GM12874 (cell line): ENCODE measurements around the gene HSF4.

Source experiments
- TF ChIP-seq, protein P1 (sequence below): IDR thresholded peaks from 2 replicates; pipeline ENCODE4 v1.5.1; 2011; ENCODE audit warnings: low read depth, mild to moderate bottlenecking, control low read depth, low read length, moderate library complexity; ENCODE audit not compliant: insufficient read depth

The HSF4 gene

DNA sequence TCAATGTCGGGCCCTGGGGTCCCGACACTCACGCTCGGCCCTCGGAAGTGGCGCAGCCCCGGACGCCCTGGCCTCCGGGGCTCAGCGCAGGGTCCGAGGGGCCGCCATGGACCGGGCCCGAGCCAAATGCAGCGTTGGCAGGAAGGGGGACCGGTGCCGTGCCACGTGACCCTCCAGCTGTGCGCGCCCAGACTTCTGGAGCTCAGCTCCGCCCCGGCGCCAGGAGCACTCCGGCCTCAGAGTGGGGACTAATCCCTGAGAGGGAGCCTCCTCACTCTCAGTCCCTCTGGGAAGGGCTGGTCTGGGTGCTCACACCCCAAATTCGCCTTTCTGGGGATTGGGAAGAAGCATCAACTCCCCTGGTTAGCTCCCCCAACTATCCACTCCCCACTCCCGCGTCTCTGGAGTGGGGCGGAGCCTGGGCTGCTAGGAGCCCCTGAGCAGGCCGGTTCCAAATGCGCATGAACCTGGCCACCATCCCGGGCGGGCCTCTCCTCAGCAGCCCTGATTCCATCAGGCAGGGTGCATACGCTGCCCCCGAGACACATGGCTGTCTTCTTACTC lies 13.6 kb upstream of the HSF4 start, which contains the start of gene B3GNT9:
B3GNT9 (minus strand) TSS at position 166 of the 564 bp plus-strand sequence. CDS start 513 bp downstream, outside the sequence.
- TF ChIP-seq, protein P1, sequence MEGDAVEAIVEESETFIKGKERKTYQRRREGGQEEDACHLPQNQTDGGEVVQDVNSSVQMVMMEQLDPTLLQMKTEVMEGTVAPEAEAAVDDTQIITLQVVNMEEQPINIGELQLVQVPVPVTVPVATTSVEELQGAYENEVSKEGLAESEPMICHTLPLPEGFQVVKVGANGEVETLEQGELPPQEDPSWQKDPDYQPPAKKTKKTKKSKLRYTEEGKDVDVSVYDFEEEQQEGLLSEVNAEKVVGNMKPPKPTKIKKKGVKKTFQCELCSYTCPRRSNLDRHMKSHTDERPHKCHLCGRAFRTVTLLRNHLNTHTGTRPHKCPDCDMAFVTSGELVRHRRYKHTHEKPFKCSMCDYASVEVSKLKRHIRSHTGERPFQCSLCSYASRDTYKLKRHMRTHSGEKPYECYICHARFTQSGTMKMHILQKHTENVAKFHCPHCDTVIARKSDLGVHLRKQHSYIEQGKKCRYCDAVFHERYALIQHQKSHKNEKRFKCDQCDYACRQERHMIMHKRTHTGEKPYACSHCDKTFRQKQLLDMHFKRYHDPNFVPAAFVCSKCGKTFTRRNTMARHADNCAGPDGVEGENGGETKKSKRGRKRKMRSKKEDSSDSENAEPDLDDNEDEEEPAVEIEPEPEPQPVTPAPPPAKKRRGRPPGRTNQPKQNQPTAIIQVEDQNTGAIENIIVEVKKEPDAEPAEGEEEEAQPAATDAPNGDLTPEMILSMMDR: no peak

DNA sequence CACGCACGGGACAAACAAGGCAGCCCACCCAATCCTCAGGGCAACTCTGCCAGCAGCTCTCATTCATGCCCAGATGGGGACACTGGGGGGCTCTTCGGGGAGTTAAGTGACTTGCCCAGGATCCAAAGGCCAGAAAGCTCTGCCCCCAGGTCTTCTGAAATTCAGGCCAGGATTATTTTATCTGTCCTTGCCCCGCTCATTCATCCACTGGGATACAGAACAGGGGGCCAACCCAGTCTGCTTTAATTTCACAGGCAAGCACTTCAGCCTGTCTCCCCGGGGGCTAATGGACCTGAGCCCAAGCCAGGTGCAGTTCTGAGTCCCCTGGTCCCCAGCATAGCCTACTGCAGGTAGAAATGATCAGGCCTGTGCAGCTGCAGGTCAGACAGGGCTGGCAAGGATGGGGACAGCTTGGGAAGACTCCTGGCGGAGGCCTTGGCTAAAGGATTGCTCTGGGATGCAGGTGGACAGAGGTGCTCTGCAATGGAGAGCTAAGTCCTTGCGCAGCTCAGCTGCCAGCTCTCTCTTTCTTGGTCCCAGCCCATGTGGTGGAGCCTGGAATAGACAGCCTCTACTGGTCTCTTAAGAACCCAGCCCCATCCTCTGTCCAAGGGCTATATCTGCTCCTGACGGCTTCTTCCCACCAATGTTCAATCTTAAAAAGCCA lies 13.0 kb upstream of the HSF4 start:
- TF ChIP-seq, protein P1: 0 out of 2 replicates have a peak, but pooled peaks have one; percentile 7

DNA sequence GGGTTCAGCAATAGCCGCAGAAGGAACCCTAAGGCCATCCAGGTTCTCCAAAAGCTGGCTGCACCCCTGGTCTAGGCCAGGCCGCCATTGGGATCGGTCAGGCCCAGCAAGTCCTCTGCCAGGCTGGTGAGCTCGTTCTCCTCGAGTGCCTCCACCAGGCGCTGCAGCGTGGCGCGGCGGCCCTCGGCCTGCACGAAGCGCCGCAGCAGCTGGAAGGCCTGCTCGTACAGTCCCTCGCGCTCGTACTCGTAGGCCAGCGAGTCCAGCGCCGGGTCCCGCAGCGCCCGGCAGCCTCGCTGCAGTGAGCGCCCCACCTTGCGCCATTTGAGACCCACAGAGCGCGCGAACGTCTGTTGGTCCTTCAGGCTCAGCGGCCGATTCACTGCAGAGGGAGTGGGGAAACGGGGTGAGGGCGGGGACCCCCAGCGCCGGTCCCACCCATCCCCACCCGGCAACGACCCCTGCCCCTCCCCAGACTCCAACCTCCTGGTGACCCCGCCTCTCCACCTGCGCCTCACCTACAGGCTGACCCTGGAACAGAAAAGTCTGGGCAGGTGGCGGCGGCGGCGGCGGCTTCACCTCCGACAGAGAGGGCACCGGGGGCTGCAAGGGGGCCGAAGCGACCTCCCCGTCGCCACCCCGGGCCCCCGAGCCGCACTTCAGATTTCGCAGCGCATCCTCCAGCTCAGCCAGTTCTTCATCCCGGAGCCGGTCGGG lies 9.8 kb upstream of the HSF4 start:
- TF ChIP-seq, protein P1: no peak

DNA sequence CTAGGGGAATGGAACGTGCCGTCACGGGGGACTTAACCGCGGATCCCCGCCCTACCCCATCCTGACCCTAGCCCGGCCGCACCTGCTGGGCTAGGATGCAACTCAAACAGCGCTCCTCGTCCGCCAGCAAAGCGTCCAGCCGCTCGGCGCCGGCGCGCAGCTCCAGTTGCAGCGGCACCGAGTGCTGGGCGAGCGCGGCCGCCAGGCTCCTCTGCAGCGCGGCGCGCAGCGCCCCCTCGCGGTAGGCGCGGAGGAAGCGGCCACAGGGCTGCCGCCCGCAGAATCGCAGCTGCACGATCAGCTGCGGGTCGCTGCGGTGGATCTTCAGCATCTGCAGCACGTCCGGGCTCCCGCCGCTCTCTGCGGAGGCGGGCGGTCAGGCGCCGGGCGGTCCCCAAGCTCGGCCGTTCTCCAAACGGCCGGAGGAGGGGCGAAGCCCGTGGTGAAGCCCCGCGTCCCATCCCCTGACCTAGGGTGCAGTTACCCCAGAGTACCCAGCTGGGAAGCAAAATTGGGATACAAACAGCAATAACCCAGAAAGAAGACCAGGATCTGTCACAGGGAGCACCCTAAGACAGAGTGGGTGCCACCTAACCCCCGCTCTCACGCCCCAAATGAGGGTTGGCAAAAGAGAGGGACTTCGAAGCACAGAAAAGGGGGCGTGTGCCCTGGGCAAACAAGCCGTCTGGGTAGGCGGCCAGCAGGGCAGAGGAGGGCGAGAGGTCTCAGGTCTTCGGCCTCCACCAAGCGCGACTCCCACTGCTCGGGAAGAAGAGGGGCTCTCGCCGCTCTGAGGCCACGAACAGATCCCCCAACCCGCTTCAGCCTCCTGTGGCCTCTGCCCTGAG lies 9.0 kb upstream of the HSF4 start:
- TF ChIP-seq, protein P1: peak; percentile 99

DNA sequence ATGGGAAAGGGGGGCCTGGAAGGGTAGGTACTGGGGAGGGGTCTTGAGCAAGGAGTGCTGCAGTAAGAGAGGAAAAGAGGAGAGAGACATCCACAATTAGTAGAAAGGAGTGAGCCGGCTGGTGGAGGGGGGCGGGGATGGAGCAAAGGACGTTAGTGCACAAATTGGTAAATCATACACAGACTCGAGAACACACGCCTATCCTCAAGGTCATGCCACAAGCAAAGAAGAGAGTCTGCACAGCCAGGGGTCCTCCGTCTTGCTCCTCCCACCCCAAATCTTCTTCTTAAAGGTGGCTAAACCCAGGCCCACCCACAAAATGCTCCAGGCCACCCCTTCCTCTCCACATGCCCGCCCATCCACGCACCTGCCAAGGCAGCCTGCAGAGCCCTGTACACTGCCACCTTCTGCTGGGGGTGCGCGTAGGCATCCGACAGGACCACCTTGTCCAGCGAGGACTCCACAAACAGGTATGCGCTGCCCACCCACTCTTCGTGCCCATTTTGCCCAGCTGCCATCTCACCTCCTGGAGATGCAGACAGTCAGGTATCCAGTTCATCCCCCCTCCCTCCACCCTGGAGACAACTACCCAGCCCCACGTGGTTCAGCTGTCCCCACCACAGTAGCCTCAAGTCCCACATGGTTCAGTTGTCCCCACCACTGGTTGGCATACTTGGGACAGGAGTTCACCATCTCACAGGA lies 8.3 kb upstream of the HSF4 start:
- TF ChIP-seq, protein P1: no peak

DNA sequence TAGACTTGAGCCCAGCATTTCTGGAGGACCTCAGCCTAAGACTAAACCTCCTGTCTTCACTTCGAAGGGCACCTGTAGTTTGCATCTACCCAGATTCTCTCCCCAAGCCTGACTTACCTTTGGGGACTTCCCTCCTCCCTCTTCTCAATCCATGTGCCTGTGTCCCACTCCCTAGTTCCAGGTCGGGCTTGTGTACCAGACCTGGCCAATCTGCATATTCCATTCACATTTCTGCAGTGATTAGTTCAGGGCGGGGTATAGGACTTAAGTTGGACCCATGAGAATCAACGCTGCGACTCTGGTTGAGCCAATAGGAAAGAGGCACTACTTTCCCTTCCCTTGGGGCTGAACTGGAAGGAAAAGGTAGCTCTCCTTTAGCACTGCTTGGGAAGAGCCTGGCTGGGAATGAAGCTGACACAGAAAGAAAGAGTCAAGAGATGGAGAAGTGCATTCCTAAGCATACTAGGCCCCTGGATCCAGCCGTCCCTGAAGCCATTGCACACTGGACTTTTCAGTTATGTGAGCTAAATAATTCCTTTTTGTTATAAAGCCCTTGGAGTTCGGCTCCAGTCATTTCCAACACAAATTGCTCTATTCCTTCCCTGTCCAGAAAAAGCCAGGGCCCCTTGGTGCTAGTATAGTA lies 7.3 kb upstream of the HSF4 start:
- TF ChIP-seq, protein P1: no peak
